ENCODE data around the gene SCAF11. TPM values are rescaled to one million over a fixed set of nuclear protein-coding genes. Genes with fewer than 3 reads are reported as not detected.

The SCAF11 gene
- total and polyA plus RNA-seq, 8 donors, result 17.4 to 246 (median 97.6) TPM

DNA sequence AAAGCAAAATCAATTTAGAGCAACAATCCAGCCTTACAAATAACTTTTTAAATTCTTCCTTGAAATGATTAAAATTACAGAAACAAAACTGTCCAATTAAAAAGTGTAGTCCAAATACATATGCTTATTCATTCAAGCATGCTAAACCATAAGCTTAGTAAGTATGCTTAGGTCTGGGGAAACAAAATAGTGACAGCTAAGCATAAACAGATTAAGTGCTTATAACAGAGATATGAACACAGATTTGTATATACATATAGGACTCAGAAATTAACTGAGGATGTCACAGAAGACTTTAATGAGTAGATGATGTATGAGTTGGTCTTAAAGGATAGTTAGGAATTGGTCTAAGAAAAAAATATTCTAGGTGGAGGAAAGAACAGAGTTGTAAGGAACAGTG lies 41.8 kb downstream of the SCAF11 start:
- TF ChIP-seq, protein P1, sequence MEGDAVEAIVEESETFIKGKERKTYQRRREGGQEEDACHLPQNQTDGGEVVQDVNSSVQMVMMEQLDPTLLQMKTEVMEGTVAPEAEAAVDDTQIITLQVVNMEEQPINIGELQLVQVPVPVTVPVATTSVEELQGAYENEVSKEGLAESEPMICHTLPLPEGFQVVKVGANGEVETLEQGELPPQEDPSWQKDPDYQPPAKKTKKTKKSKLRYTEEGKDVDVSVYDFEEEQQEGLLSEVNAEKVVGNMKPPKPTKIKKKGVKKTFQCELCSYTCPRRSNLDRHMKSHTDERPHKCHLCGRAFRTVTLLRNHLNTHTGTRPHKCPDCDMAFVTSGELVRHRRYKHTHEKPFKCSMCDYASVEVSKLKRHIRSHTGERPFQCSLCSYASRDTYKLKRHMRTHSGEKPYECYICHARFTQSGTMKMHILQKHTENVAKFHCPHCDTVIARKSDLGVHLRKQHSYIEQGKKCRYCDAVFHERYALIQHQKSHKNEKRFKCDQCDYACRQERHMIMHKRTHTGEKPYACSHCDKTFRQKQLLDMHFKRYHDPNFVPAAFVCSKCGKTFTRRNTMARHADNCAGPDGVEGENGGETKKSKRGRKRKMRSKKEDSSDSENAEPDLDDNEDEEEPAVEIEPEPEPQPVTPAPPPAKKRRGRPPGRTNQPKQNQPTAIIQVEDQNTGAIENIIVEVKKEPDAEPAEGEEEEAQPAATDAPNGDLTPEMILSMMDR (IDR thresholded peaks at IDR 0.05), result no peak
- TF ChIP-seq EP300 (IDR thresholded peaks at IDR 0.05), result no peak
- TF ChIP-seq POLR2A (IDR thresholded peaks at IDR 0.05), result no peak
- TF ChIP-seq POLR2AphosphoS5 (IDR thresholded peaks at IDR 0.05), result no peak

DNA sequence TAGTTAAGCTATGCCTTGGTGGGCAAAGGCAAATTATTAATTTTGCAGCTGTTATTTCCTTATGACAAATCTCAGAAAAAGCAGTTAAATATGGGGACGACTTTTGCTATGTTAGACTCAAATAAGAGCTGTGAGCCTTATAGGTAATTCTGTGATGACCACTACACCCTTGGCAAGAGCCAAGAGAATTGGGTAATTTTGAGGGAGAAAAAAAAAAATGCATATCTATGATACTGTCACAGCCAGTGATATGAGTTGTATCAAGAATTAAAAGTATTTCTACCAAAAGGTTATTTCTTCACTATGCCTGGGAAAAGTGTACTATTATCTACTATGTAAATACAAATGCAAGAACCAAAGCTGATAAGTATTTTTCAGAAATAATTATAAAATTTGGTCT lies 43.9 kb downstream of the SCAF11 start:
- no peak for DNase-seq
- H3K9me3 ChIP-seq, result no peaks in the 10 kb centered on the region
- no peaks in the 10 kb centered on the region for H3K27me3 ChIP-seq
- H3K36me3 ChIP-seq, result peaks cover 22 to 82% (median 68%) of the 10 kb centered on the region in 4 donors
- H3K27ac ChIP-seq, result no peak overlapping the region
- no peak overlapping the region for H3K4me3 ChIP-seq
- H3K4me1 ChIP-seq, result no peaks in the 10 kb centered on the region
- intact Hi-C loops (cut with DNase I; ENCODE audit: low total_unique reads), result no loop called here
- no peak for TF ChIP-seq EP300 (IDR thresholded peaks at IDR 0.05)
- no peak for TF ChIP-seq POLR2AphosphoS5 (IDR thresholded peaks at IDR 0.05)
- TF ChIP-seq POLR2A (IDR thresholded peaks at IDR 0.05), result no peak
- TF ChIP-seq, protein P1 (IDR thresholded peaks at IDR 0.05), result no peak
- WGBS, 5 donors, result 94 to 97% (median 95%) methylated on average over 1 of the region's 1 CpG

More for the DNA sequence above, 41.8 kb downstream of the SCAF11 start:
- Histone ChIP-seq H3K9me3 (no peaks in the 10 kb centered on the region), H3K27me3 (no peaks in the 10 kb centered on the region), H3K36me3 (peaks cover 22 to 68% (median 54%) of the 10 kb centered on the region in 4 donors), H3K4me1 (no peaks in the 10 kb centered on the region), H3K27ac (no peak overlapping the region), H3K4me3 (no peak overlapping the region)
- intact Hi-C loops (cut with DNase I; ENCODE audit: low total_unique reads), result no loop called here
- DNase-seq, result no peak

DNA sequence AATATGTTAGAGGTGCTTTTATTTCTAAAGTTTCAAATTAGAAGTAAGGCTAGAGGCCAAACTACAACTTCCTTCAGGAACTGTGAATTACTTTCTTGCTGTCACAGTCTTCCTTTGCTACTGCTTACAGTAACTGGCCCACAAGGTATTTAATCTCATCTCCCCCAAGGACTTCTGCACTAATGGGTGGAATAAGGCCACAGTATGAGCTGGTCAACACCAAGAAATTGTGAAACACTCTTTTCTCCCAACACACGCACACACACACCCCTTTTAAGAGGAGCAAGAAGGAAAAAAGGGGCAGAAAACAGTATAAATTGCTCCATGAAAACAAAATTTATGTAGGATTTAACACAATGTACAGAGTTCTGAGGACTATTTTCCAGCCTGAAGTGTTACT lies 45.6 kb downstream of the SCAF11 start:
- H3K9me3 ChIP-seq, result no peaks in the 10 kb centered on the region
- TF ChIP-seq EP300 (IDR thresholded peaks at IDR 0.05), result no peak
- no peak for TF ChIP-seq POLR2AphosphoS5 (IDR thresholded peaks at IDR 0.05)
- TF ChIP-seq, protein P1 (IDR thresholded peaks at IDR 0.05), result no peak
- TF ChIP-seq POLR2A (IDR thresholded peaks at IDR 0.05), result no peak
- no peak for DNase-seq
- no peak overlapping the region for H3K4me3 ChIP-seq
- intact Hi-C loops (cut with DNase I; ENCODE audit: low total_unique reads), result no loop called here
- H3K27me3 ChIP-seq, result no peaks in the 10 kb centered on the region
- peaks cover 22 to 90% (median 79%) of the 10 kb centered on the region in 4 donors for H3K36me3 ChIP-seq
- no peaks in the 10 kb centered on the region for H3K4me1 ChIP-seq
- 87 to 100% (median 92%) methylated on average over 1 of the region's 1 CpG for WGBS, 5 donors
- no peak overlapping the region for H3K27ac ChIP-seq

DNA sequence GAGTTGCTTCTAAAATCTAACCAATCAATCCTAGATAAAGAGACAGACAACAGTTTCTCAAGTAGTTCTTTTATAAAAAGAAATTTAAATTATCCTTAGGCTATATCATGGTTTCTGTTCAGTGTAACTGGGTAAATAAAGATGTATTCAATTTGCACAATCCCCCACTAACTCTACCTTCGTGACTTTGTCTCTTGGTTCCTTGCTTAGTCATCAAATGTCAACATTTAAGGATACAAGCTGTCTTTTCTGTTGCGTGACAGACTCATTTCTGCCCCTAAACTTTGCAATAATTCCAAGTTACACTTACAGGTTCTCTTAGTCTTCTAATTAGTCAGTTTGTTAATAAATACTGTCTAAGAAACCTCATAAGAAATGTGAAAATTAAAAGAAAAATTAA lies 50.6 kb downstream of the SCAF11 start:
- TF ChIP-seq POLR2AphosphoS5 (IDR thresholded peaks at IDR 0.05) (no peak), EP300 (IDR thresholded peaks at IDR 0.05) (no peak), POLR2A (IDR thresholded peaks at IDR 0.05) (no peak)
- no peak for DNase-seq
- Histone ChIP-seq H3K27me3 (no peaks in the 10 kb centered on the region), H3K4me3 (no peak overlapping the region), H3K9me3 (no peaks in the 10 kb centered on the region), H3K36me3 (peaks cover 0 to 59% (median 55%) of the 10 kb centered on the region in 4 donors), H3K27ac (no peak overlapping the region), H3K4me1 (peaks cover 0 to 4% (median 0%) of the 10 kb centered on the region in 4 donors)
- intact Hi-C loops (cut with DNase I; ENCODE audit: low total_unique reads), result no loop called here
- WGBS, 5 donors, result 88 to 96% (median 90%) methylated on average over 2 of the region's 2 CpGs

DNA sequence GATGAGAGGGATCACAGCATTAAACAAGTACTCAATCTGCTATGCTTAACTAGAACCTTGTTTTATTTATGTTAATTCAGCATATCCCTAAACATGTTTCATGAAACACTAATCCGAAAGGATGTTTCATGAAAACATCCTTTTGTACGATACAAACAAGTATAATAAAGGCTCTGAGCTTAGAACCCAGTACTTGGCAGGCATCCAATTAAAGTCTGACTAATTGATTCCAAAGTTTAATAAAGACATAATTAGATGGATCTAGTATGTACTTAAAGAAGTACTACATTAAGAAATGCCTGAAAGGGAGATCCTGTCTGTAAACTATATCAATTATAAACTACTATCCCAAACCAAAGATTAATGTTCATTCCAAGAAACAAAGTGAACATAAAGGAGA lies 51.8 kb downstream of the SCAF11 start:
- Histone ChIP-seq H3K36me3 (peaks cover 0 to 51% (median 46%) of the 10 kb centered on the region in 4 donors), H3K4me3 (no peak overlapping the region), H3K27me3 (no peaks in the 10 kb centered on the region), H3K27ac (no peak overlapping the region), H3K4me1 (peaks cover 0 to 13% (median under 1%) of the 10 kb centered on the region in 4 donors), H3K9me3 (no peaks in the 10 kb centered on the region)
- DNase-seq, result no peak
- intact Hi-C loops (cut with DNase I; ENCODE audit: low total_unique reads), result no loop called here
- no peak for TF ChIP-seq EP300 (IDR thresholded peaks at IDR 0.05)
- TF ChIP-seq POLR2AphosphoS5 (IDR thresholded peaks at IDR 0.05), result no peak
- TF ChIP-seq, protein P1 (IDR thresholded peaks at IDR 0.05), result no peak
- no peak for TF ChIP-seq POLR2A (IDR thresholded peaks at IDR 0.05)
- WGBS, 5 donors, result 66 to 88% (median 73%) methylated on average over 2 of the region's 2 CpGs
